Endothelial cell of umbilical vein (primary cell): ENCODE data around the gene KCTD13. TPM values are rescaled to one million over a fixed set of nuclear protein-coding genes. Genes with fewer than 3 reads are reported as not detected.
"Not testable (repeated sequence)": the region's sequence is repeated elsewhere in the genome, so short reads cannot be mapped to it uniquely, and the experiment has no call there.

ENCODE experiments used
- BruUV-seq: library from RNA; stranded (reverse); fragments of 400-500 nt; replicated peaks from 2 replicates; lab custom pipeline; 2021; lab: Mats Ljungman, UMichigan
- CTCF ChIA-PET: fragments of 300-600, 350-600 bp; sonication (Branson Sonifier 250); formaldehyde crosslinking; loops from one replicate; lab custom pipeline; 2021; ENCODE audit warnings: antibody characterized with exemption, inconsistent platforms; lab: Charles Lee
- POLR2A ChIA-PET: fragments of 300-600, 350-600 bp; sonication (Branson Sonifier 250); formaldehyde crosslinking; loops from one replicate; lab custom pipeline; 2021; ENCODE audit warnings: antibody characterized with exemption, inconsistent platforms; lab: Charles Lee
- DNase-seq: peaks from one replicate; pipeline ENCODE4 v3.0.0-alpha.2; 2011; ENCODE audit warnings: low read depth, low spot score
- FAIRE-seq: peaks from 2 replicates; lab custom pipeline; 2011; peaks lifted over from hg19 to GRCh38; lab: Jason Lieb, UNC
- H2AFZ ChIP-seq: 2 replicates; pipeline ENCODE4 v1.6.0; 2012; ENCODE audit warnings: low read depth, low read length, control low read depth, inconsistent platforms
- H3K27ac ChIP-seq: 2 replicates; pipeline ENCODE4 v1.5.1; 2011; ENCODE audit warnings: low read depth, mild to moderate bottlenecking, control low read depth, low read length, moderate library complexity; ENCODE audit not compliant: insufficient read depth
- H3K27me3 ChIP-seq, 2 experiments: 2 replicates each; pipeline versions ENCODE4 v1.6.0 to v1.6.1; 2011; ENCODE audit warnings: low read length in 2 of 2, mixed read lengths in 1 of 2; ENCODE audit not compliant: control insufficient read depth in 2 of 2, insufficient read depth in 2 of 2
- H3K36me3 ChIP-seq, 2 experiments: 2 replicates in 1 of 2; 3 replicates in 1 of 2; pipeline ENCODE4 v1.5.1; 2011; ENCODE audit warnings: low read length in 2 of 2, mild to moderate bottlenecking in 1 of 2, moderate library complexity in 1 of 2; ENCODE audit not compliant: control insufficient read depth in 2 of 2, insufficient read depth in 2 of 2; ENCODE audit errors: extremely low read depth in 1 of 2
- H3K4me1 ChIP-seq: 3 replicates; pipeline ENCODE4 v1.5.1; 2011; ENCODE audit warnings: mild to moderate bottlenecking, low read length; ENCODE audit not compliant: control insufficient read depth, insufficient read depth; ENCODE audit errors: extremely low read depth
- H3K4me2 ChIP-seq: 2 replicates; pipeline ENCODE4 v1.6.1; 2011; ENCODE audit warnings: low read length, control low read depth, mixed read lengths; ENCODE audit not compliant: insufficient read depth
- H3K4me3 ChIP-seq, 3 experiments: fragments of 200-600 bp in 1 of 3; sonication (generic), shearing (Covaris generic) in 1 of 3; replicated peaks in 1 of 3; 2 replicates each; pipeline ENCODE4 v1.5.1; 2011 to 2016; ENCODE audit warnings: control low read depth in 3 of 3, low read length in 3 of 3, mild to moderate bottlenecking in 2 of 3, inconsistent platforms in 1 of 3, low read depth in 1 of 3, moderate library complexity in 1 of 3; ENCODE audit not compliant: insufficient read depth in 1 of 3
- H3K79me2 ChIP-seq: 2 replicates; pipeline ENCODE4 v1.6.0; 2012; ENCODE audit warnings: low read length, inconsistent platforms; ENCODE audit not compliant: control insufficient read depth, insufficient read depth
- H3K9ac ChIP-seq: replicated peaks from 2 replicates; pipeline ENCODE3; 2011; ENCODE audit warnings: low read length, control low read depth; ENCODE audit not compliant: insufficient read depth; ENCODE audit errors: extremely low read depth
- H3K9me1 ChIP-seq: replicated peaks from 3 replicates; pipeline ENCODE4 v1.6.0; 2011; ENCODE audit warnings: mild to moderate bottlenecking, low read length; ENCODE audit not compliant: control insufficient read depth, insufficient read depth; ENCODE audit errors: extremely low read depth
- H3K9me3 ChIP-seq: replicated peaks from 2 replicates; pipeline ENCODE4 v1.5.1; 2012; ENCODE audit warnings: low read length, inconsistent platforms; ENCODE audit not compliant: control insufficient read depth, insufficient read depth
- H4K20me1 ChIP-seq: replicated peaks from 2 replicates; pipeline ENCODE3; 2011; ENCODE audit warnings: mild to moderate bottlenecking, low read length; ENCODE audit not compliant: control insufficient read depth, insufficient read depth; ENCODE audit errors: extremely low read depth
- CTCF ChIP-seq, 2 donors: IDR thresholded peaks; 1 replicate in 1 of 2; 2 replicates in 1 of 2; pipeline ENCODE4 v1.5.1; 2011; ENCODE audit warnings: low read length in 2 of 2, mild to moderate bottlenecking in 2 of 2, moderate library complexity in 2 of 2, control low read depth in 1 of 2, inconsistent platforms in 1 of 2, low read depth in 1 of 2; ENCODE audit not compliant: insufficient read depth in 1 of 2; ENCODE audit errors: extremely low read depth in 1 of 2
- EZH2 ChIP-seq: IDR thresholded peaks from 2 replicates; pipeline ENCODE4 v1.6.1; 2012; ENCODE audit warnings: borderline replicate concordance, low read depth, mild to moderate bottlenecking, moderate library complexity, low read length, inconsistent platforms; ENCODE audit not compliant: severe bottlenecking
- FOS ChIP-seq: IDR thresholded peaks from 2 replicates; pipeline ENCODE4 v1.6.1; 2011; ENCODE audit warnings: mild to moderate bottlenecking, low read length, moderate library complexity, borderline replicate concordance; ENCODE audit not compliant: insufficient read depth
- GATA2 ChIP-seq: IDR thresholded peaks from 2 replicates; pipeline ENCODE4 v1.7.0; 2011; ENCODE audit warnings: low read depth, mild to moderate bottlenecking, moderate library complexity, mixed read lengths, low read length; ENCODE audit not compliant: insufficient read length, insufficient read depth
- JUN ChIP-seq: IDR thresholded peaks from 2 replicates; pipeline ENCODE4 v1.6.1; 2011; ENCODE audit warnings: borderline replicate concordance, low read depth; ENCODE audit not compliant: insufficient read length, insufficient read depth
- MAX ChIP-seq: IDR thresholded peaks from 2 replicates; pipeline ENCODE4 v1.6.1; 2011; ENCODE audit not compliant: insufficient read depth, insufficient read length
- MYC ChIP-seq: IDR thresholded peaks from one replicate; pipeline ENCODE4 v1.6.1; 2011; ENCODE audit warnings: mild to moderate bottlenecking, low read depth, low read length
- POLR2A ChIP-seq: IDR thresholded peaks from 2 replicates; pipeline ENCODE4 v1.6.1; 2012; ENCODE audit warnings: low read depth, mild to moderate bottlenecking, control low read depth, low read length
- POLR2AphosphoS5 ChIP-seq: IDR thresholded peaks from 2 replicates; pipeline ENCODE4 v1.6.1; 2012; ENCODE audit warnings: low read depth, mild to moderate bottlenecking, control low read depth, low read length, moderate library complexity; ENCODE audit not compliant: insufficient read depth
- dilution Hi-C: fragments of 300-500 bp; cut with MboI; formaldehyde crosslinking; loops from one replicate; pipeline ENCODE4 v1.15.0; 2019; ENCODE audit warnings: low sequenced_read_pairs; ENCODE audit not compliant: extremely low pct_ligation_motif_present
- intact Hi-C: fragments of 100-400 bp; cut with micrococcal nuclease; formaldehyde crosslinking; loops from one replicate; pipeline ENCODE4 v1.10.0; 2022
- polyA plus RNA-seq, 4 experiments: library from polyadenylated mRNA; depleted of rRNA in 3 of 4; stranded (reverse) in 3 of 4; unstranded in 1 of 4; fragments of >200 nt; gene quantifications; 2 replicates each; pipeline versions ENCODE4 v1.2.1 to v1.2.3, GENCODE V29; 2011 to 2012; ENCODE audit warnings: missing spikeins in 1 of 4
- total RNA-seq: library from RNA; stranded (reverse); gene quantifications from 2 replicates; pipeline ENCODE4 v1.2.3, GENCODE V29; 2021

The KCTD13 gene
- total and polyA plus RNA-seq, 2 donors (not counting 3 experiments of a cell fraction or from before 2014, with no cell fraction given): 22.6 to 24.2 TPM

- H3K9me1 ChIP-seq: no peaks in the 10 kb centered on the region
- no TSS peak for BruUV-seq
- H3K4me1 ChIP-seq: peaks cover 3% of the 10 kb centered on the region
- H3K36me3 ChIP-seq: peaks cover 0 to 3% of the 10 kb centered on the region in 2 experiments
- H3K79me2 ChIP-seq: no peaks in the 10 kb centered on the region
- H3K27ac ChIP-seq: no peak overlapping the region
- dilution Hi-C loops: no loop called here
- H2AFZ ChIP-seq: no peak overlapping the region
- no peak for DNase-seq
- H3K9me3 ChIP-seq: no peaks in the 10 kb centered on the region
- intact Hi-C loops: no loop called here
- FAIRE-seq: no peak
- ChIA-PET POLR2A (no interaction called here), CTCF (interaction anchor here (1.7 kb wide), 1 partner anchor 15 kb away, joined by 5 read pairs; the partner anchor contains the start of gene KCTD13)
- H3K9ac ChIP-seq: no peak overlapping the region
- no peaks in the 10 kb centered on the region for H4K20me1 ChIP-seq
- no peak overlapping the region for H3K4me2 ChIP-seq
- H3K27me3 ChIP-seq: no peaks in the 10 kb centered on the region
- TF ChIP-seq MYC (no peak), JUN (no peak), MAX (no peak), CTCF (IDR thresholded peaks at IDR 0.05; ENCODE audit: extremely low read depth in 1 of 2, insufficient read depth in 1 of 2, low read depth in 1 of 2, low read length in 2 of 2) (no peak), POLR2AphosphoS5 (no peak), GATA2 (no peak), POLR2A (no peak), EZH2 (no peak), FOS (no peak)
- no peak overlapping the region for H3K4me3 ChIP-seq
These were observed 15.0 kb downstream of the KCTD13 start for GRCh38 chr16:29910819-29911675.

GRCh38 chr16:29909851-29910250 lies 16.2 kb downstream of the KCTD13 start:
- DNase-seq, H3K27ac ChIP-seq, H3K9me1 ChIP-seq, H3K9me3 ChIP-seq, FAIRE-seq, H2AFZ ChIP-seq, POLR2A ChIA-PET, H3K79me2 ChIP-seq, BruUV-seq, H3K4me2 ChIP-seq, H3K4me1 ChIP-seq, dilution Hi-C loops, H3K27me3 ChIP-seq, H3K9ac ChIP-seq, H3K4me3 ChIP-seq, H3K36me3 ChIP-seq, H4K20me1 ChIP-seq: not testable (repeated sequence)
- CTCF ChIA-PET: interaction anchor here (1.0 kb wide), 1 partner anchor 8 kb away, joined by 4 read pairs; no protein-coding TSS in a partner anchor
- intact Hi-C loops: loop anchor here (10.0 kb wide), 1 partner anchor 85 kb away; the partner anchor contains the start of gene MVP
